Activated naive CD4-positive, alpha-beta T cell treated with Interleukin-2 at 50 U/mL for 16 hours (primary cell): ENCODE data around the gene CEP164.
"Not testable (repeated sequence)": the region's sequence is repeated elsewhere in the genome, so short reads cannot be mapped to it uniquely, and the experiment has no call there.

Experiments
- DNase-seq: peaks from one replicate; pipeline ENCODE4 v3.0.0-alpha.2; 2020

The CEP164 gene

DNA sequence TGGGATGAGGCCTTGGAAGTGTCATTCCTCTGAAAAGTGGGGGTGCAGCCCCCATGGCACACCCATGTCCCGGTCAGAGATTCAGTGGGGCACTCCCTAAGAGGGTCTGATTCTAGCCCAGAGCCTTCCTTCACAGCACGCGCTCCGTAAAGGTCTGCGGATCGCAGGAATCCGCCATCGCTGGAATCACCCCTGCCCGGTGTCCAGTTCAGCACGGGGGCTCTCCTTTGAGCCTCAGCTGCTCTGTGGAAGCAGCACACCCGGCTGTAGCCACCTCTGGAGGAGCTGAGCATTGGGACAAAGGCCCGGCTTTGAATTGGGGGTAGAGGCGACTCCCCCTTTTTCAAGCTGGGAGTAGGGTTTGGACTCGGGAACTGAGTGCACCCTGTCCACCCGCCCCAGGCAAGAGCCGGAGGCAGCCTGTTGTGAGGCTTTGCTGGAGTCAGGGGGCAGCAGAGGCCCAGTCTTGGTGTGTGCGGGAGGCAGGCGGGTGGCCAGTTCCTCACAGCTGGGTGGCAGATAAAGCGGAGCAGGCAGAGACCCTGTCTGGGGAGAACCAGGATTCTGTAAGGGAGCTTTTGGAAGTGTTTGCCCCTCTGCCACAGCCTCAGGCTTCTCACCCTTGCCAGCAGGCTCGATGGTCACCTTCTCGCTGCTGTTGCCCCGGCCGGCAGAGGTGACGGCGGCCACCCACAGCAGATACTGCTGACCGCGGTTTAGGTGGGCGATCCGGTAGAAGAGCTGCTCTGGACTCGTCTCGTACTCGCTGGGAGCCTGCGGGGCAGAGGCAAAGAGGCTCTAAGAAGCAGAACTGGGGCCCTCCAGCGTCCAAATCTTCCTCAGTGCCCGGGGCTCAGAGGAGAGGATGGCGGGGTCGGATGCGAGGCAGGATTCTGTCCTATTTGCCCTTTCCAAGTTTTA, 115.9 kb downstream of the CEP164 start:
- no peak for DNase-seq

- no peak for DNase-seq
Measured at GRCh38 chr11:117444256-117444655, 116.6 kb downstream of the CEP164 start.

- DNase-seq: no peak
Measured at GRCh38 chr11:117444711-117445658, 117.3 kb downstream of the CEP164 start.

- DNase-seq: no peak
Measured at GRCh38 chr11:117449111-117449693, 121.5 kb downstream of the CEP164 start.

DNA sequence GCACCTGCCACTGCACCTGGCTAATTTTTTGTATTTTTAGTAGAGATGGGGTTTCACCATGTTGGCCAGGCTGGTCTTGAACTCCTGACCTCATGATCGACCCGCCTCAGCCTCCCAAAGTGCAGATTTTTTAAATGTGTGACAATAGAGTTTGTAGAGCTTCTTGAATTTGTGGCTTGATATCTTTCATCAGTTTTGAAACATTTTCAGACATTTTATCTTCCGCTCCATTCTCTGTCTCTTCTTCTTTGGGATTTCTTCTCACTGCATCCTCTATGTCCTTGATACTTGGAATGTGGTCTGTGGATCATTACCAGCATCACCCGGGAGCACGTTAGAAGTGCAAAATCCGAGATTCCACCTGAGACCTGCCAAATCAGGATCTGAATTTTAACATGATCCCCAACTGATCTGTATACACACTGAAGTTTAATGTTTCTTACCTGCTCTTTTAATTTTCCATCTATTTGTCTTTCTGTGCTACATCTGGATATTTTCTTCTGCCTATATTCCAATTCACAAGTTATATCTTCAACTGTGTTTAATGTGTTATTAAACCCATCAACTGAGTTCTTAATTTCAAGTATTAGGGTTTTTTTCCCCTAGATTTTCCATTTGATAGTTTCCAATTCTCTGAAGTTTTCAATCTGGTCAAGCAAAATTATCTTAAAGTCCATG, 126.4 kb downstream of the CEP164 start:
- no peak for DNase-seq

- no peak for DNase-seq
Measured at GRCh38 chr11:117454564-117454917, 126.9 kb downstream of the CEP164 start.

DNA sequence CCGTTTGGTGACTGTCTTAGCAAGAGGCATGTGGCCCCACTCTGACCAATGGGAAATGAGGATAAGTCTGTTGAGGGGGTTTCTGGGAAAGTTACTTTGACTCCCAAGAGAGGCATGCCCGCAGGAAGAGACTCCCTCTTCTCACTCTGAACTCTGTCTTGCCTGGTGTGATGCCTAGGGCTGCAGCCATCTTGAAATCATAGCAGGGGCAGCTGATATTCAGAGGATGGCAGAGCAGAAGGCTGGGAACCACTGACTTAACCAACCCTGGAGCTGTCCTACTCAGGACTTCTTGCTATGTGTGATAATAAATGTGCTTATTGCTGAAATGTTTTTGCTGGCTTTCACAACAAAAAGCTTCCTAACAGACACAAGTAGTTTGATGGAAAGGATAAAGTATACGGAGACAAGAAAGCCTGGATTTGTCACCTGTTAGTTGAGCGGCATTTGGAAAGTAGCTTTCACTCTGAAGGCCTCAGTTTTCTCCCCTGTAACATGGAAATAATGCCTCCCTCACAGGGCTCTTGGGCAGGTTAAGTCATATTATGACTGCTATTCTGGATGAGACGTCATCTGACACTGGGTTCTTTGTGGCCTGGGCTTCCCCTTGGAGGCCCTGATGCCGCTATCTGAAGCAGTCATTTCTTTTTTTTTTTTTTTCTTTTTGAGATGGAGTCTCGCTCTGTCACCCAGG, 128.5 kb downstream of the CEP164 start:
- peak; percentile 35 for DNase-seq

DNA sequence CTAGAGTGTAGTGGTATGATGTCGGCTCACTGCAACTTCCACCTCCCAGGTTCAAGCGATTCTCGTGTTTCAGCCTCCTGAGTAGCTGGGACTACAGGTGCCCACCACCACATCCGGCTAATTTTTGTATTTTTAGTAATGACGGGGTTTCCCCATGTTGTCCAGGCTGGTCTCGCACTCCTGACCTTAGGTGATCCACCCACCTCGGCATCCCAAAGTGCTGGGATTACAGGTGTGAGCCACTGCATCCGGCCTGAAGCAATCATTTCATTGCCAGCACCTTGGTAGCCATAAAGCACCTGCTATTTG, 129.0 kb downstream of the CEP164 start:
- not testable (repeated sequence) for DNase-seq

- no peak for DNase-seq
Measured at GRCh38 chr11:117457031-117457785, 129.6 kb downstream of the CEP164 start.

- DNase-seq: no peak
Measured at GRCh38 chr11:117457835-117458234, 130.2 kb downstream of the CEP164 start.

GRCh38 chr11:117458275-117459122, 130.8 kb downstream of the CEP164 start:
- peak; percentile 43 for DNase-seq

DNA sequence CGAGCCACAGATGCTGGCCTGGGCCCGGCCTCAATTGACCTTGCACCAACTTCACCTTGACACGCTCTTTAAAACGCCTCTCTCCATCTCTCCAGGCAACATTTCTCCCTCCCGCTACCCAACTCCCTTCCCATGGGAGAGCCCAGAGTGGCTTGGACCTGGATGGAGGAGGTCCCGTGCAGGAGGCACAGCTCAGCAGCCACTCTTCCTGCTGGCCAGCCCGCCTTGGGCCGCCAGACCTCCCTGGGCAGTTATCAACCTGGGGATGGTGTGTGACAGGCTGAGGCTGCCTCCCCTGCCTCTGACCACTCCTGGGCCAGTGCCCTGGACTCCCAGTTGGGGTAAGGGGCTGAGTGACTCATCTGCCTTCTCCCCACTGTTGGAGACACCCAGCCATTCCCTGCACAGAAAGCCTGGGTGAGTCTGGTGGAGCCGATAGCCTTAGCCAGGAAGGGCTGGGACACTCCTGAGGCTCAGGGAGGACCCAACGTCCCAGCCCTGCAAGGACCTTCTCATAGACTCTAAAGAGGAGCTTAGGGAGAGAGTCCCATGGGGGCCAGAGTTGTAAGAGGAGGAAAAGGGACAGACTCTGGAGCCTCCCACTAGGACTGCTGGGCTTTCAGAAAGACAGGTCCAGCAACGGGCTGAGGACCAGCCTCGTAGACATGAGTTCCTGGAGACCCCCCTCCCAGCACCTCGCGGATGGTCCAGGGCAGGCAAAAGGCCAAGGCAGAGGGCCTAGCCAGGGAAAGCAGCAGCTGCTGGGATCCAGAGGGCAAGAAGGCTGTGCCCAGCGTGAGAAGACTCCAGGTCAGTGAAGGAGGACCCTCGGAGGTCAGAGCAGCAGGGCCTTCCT, 131.7 kb downstream of the CEP164 start:
- DNase-seq: no peak

DNA sequence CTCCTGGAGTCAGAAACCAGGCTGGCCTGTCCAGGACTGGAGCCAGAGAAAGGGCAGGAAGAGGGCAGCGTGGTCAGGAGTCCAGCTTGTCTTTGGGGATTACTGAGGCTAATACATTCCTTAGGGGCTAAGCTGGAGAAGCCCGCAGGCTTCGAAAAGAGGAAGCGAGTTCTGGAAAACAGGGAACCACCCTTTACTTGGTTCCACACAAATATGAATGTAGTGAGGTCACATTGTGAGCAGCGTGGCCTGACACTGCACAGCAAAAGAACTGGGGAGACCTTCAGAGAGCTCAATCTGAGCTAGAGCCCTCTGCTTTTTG, 132.3 kb downstream of the CEP164 start:
- no peak for DNase-seq

- no peak for DNase-seq
Measured at GRCh38 chr11:117461396-117462182, 133.9 kb downstream of the CEP164 start.

- DNase-seq: no peak
Measured at GRCh38 chr11:117462183-117462863, 134.7 kb downstream of the CEP164 start.

DNA sequence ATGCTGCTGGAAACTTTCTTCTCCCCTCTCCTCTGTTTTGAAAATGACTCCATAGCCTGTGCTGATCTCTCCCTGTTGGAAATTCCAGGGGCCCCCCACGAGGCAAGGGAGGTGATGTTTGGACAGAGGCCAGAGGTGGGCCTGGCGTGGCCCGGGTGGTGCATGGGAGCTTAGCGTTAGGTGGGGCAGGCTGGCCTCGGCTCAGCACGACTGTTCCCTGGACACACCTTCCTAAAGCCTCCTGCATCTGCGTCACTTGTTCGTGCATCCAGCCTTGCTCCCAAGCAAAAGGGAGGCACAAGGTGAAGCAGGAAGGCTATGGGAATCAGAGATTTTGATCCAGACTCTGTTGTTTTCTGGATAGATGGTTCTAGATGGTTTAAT, 135.2 kb downstream of the CEP164 start:
- DNase-seq: no peak
